CD4-positive, alpha-beta T cell treated with Interleukin-2 at 100 ng/mL for 4 hours (primary cell): ENCODE results near the gene CAMKMT.

Source experiments
- DNase-seq: peaks from one replicate; pipeline ENCODE4 v3.0.0-alpha.2; 2020; ENCODE audit warnings: low spot score

Gene CAMKMT

GRCh38 chr2:44743473-44743872 lies 381.7 kb downstream of the CAMKMT start:
- DNase-seq, result no peak

- no peak for DNase-seq
Measured at GRCh38 chr2:44744961-44745892, 383.5 kb downstream of the CAMKMT start.

- no peak for DNase-seq
Measured at GRCh38 chr2:44745922-44746766, 384.4 kb downstream of the CAMKMT start.

- no peak for DNase-seq
Measured at GRCh38 chr2:44746856-44747615, 385.3 kb downstream of the CAMKMT start.

GRCh38 chr2:44747794-44748193 lies 386.0 kb downstream of the CAMKMT start:
- no peak for DNase-seq

GRCh38 chr2:44751754-44752479 lies 390.2 kb downstream of the CAMKMT start:
- DNase-seq, result no peak

- no peak for DNase-seq
Measured at GRCh38 chr2:44752761-44753160, 391.0 kb downstream of the CAMKMT start.

- DNase-seq, result no peak
Measured at GRCh38 chr2:44753552-44754285, 392.0 kb downstream of the CAMKMT start.

GRCh38 chr2:44758591-44758990 lies 396.8 kb downstream of the CAMKMT start:
- DNase-seq, result no peak

GRCh38 chr2:44759823-44760222 lies 398.1 kb downstream of the CAMKMT start:
- DNase-seq, result no peak

GRCh38 chr2:44763275-44763782 lies 401.6 kb downstream of the CAMKMT start:
- no peak for DNase-seq

GRCh38 chr2:44766220-44766619 lies 404.5 kb downstream of the CAMKMT start:
- DNase-seq, result no peak

- no peak for DNase-seq
Measured at GRCh38 chr2:44766777-44767176, 405.0 kb downstream of the CAMKMT start.

GRCh38 chr2:44767691-44768090 lies 405.9 kb downstream of the CAMKMT start:
- DNase-seq, result no peak

- no peak for DNase-seq
Measured at GRCh38 chr2:44768438-44769236, 406.9 kb downstream of the CAMKMT start.

- no peak for DNase-seq
Measured at GRCh38 chr2:44769349-44770011, 407.7 kb downstream of the CAMKMT start.

- DNase-seq, result no peak
Measured at GRCh38 chr2:44770221-44771195, 408.8 kb downstream of the CAMKMT start.

- no peak for DNase-seq
Measured at GRCh38 chr2:44771522-44771921, 409.8 kb downstream of the CAMKMT start.
